ENCODE data around the gene GGTA1. TPM values are rescaled to one million over a fixed set of nuclear protein-coding genes. Genes with fewer than 3 reads are reported as not detected.

Gene GGTA1
- total and polyA plus RNA-seq, 2 of the 8 experiments (the other 6 are each of a cell fraction or from before 2014, with no cell fraction given), result not detected

DNA sequence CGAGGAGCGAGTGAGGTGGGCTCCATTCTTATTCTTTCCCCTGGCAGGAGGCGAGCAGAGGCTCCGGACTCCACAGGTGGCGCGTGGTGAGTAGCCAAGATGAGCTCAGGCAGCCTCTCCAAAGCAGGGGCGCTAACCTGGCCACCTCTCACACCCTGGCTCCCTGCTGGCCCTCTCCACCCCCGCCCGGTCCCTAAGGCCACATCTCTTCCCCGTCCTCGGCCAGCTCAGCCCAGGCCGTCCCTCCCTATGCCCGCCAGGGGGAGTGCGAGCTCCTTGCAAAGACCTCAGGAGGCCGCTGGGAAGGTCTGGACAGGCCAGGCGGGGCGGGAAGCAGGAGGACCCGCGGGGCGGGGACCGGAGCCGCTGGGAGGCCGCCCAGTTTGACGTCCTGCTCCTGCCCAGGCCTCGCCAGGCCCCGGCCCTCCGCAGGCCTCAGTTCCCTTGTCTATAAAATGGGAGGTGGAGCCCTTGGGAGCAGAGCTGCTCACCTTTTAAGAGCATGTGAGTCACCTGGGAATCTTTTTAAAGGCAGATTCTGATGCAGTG, 46.3 kb upstream of the GGTA1 start (continued):
- TF ChIP-seq E2F6 (IDR thresholded peaks at IDR 0.05) (peak; percentile 74; the same call in 1 of the 2 replicates), YY1 (IDR thresholded peaks at IDR 0.05; ENCODE audit: low read depth, low read length) (0 out of 2 replicates have a peak, but pooled peaks have one; percentile 6)

Measured in H1 (cell line).